GM19193 (cell line): ENCODE data around the gene CMTM4.

Experiments
- POLR2A ChIP-seq: IDR thresholded peaks from 4 replicates; pipeline ENCODE4 v1.6.1; 2011; ENCODE audit not compliant: insufficient read depth, insufficient read length; ENCODE audit errors: extremely low read depth

CMTM4 gene

GRCh38 chr16:66580605-66581209 is 115.8 kb downstream of the CMTM4 start:
- TF ChIP-seq POLR2A, result no peak

GRCh38 chr16:66578651-66579531 is 117.7 kb downstream of the CMTM4 start, which contains the start of gene CMTM2:
Gene CMTM2, plus strand, starts transcription at chr16:66579463. Its CDS starts 145 bp downstream, at chr16:66579608.
- no peak for TF ChIP-seq POLR2A

- TF ChIP-seq POLR2A, result no peak
These were observed 120.2 kb downstream of the CMTM4 start for GRCh38 chr16:66576296-66576695.

GRCh38 chr16:66575060-66575459 is 121.5 kb downstream of the CMTM4 start:
- TF ChIP-seq POLR2A, result no peak

- no peak for TF ChIP-seq POLR2A
These were observed 122.0 kb downstream of the CMTM4 start for GRCh38 chr16:66574531-66574930.

- no peak for TF ChIP-seq POLR2A
These were observed 122.5 kb downstream of the CMTM4 start for GRCh38 chr16:66574081-66574480.

- TF ChIP-seq POLR2A, result no peak
These were observed 124.2 kb downstream of the CMTM4 start for GRCh38 chr16:66572356-66572755.

GRCh38 chr16:66569827-66570405 is 126.6 kb downstream of the CMTM4 start:
- no peak for TF ChIP-seq POLR2A

GRCh38 chr16:66569131-66569530 is 127.4 kb downstream of the CMTM4 start:
- TF ChIP-seq POLR2A, result no peak

GRCh38 chr16:66568355-66568754 is 128.2 kb downstream of the CMTM4 start:
- TF ChIP-seq POLR2A, result no peak

- no peak for TF ChIP-seq POLR2A
These were observed 130.3 kb downstream of the CMTM4 start, which contains the start of gene CMTM1 for GRCh38 chr16:66566051-66566901. Gene CMTM1, plus strand, starts transcription at chr16:66566439. Its CDS starts 75 bp downstream, at chr16:66566514.
